Endometrial microvascular endothelial cells (primary cell): ENCODE data around the gene FAM131A. TPM values are rescaled to one million over a fixed set of nuclear protein-coding genes. Genes with fewer than 3 reads are reported as not detected.
"Not testable (repeated sequence)": the region's sequence is repeated elsewhere in the genome, so short reads cannot be mapped to it uniquely, and the experiment has no call there.

Source experiments
- in situ Hi-C: cut with HindIII; loops from 2 replicates; pipeline ENCODE4 v1.10.0; 2017; ENCODE audit warnings: low sequenced_read_pairs, low pct_unique_long_range_greater_than_20kb; ENCODE audit errors: inconsistent ontology term
- total RNA-seq: library from RNA; depleted of rRNA; stranded (reverse); fragments of >200 nt; gene quantifications from one replicate; pipeline ENCODE4 v1.2.3, GENCODE V29; 2015; ENCODE audit errors: inconsistent ontology term

Gene FAM131A
- total RNA-seq, 1 donor from 2014 or later, result 73.9 TPM

GRCh38 chr3:184336547-184337398, 627 bp upstream of the FAM131A start:
- in situ Hi-C loops, result no loop called here

GRCh38 chr3:184337981-184338380, 581 bp downstream of the FAM131A start:
- in situ Hi-C loops, result no loop called here

GRCh38 chr3:184338511-184338945, 1.1 kb downstream of the FAM131A start:
- in situ Hi-C loops, result no loop called here

GRCh38 chr3:184339001-184339400, 1.6 kb downstream of the FAM131A start:
- in situ Hi-C loops, result no loop called here

DNA sequence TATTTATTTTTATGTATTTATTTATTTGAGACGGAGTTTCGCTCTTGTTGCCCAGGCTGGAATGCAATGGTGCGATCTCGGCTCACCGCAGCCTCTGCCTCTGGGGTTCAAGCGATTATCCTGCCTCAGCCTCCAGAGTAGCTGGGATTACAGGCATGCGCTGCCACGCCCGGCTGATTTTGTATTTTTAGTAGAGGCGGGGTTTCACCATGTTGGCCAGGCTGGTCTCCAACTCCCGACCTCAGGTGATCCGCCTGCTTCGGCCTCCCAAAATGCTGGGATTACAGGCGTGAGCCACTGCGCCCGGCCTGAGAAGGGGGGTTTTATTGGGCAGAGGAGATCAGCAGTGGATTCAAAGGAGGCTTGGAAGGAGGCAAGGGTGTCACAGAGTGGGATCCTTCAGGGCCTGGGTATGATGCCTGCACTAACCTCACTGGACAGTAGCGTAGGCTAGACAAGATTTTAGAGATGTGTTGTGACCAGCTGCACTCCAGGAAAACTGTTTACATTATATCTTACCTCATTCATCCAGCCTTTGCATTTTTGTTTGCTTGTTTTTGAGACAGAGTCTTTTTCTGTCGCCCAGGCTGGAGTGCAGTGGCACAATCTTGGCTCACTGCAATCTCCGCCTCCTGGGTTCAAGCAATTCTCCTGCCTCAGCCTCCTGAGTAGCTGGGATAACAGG, 2.2 kb downstream of the FAM131A start:
- in situ Hi-C loops, result not testable (repeated sequence)

DNA sequence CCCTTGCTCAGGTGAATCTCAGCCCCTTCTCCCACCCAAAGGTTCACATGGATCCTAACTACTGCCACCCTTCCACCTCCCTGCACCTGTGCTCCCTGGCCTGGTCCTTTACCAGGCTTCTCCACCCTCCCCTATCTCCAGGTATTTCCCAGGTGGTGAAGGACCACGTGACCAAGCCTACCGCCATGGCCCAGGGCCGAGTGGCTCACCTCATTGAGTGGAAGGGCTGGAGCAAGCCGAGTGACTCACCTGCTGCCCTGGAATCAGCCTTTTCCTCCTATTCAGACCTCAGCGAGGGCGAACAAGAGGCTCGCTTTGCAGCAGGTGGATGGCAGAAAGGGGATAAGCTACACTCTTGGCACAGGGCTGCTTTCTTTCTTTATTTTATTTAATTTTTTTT, 4.5 kb downstream of the FAM131A start:
- in situ Hi-C loops, result no loop called here

- in situ Hi-C loops, result no loop called here
Observed at GRCh38 chr3:184343200-184343876, 5.9 kb downstream of the FAM131A start.

GRCh38 chr3:184344579-184345316, 7.3 kb downstream of the FAM131A start:
- in situ Hi-C loops, result no loop called here

- in situ Hi-C loops, result no loop called here
Observed at GRCh38 chr3:184345317-184346144, 8.1 kb downstream of the FAM131A start.

GRCh38 chr3:184346480-184347190, 9.2 kb downstream of the FAM131A start:
- in situ Hi-C loops, result no loop called here

- in situ Hi-C loops, result no loop called here
Observed at GRCh38 chr3:184347321-184348056, 10.1 kb downstream of the FAM131A start.

- in situ Hi-C loops, result no loop called here
Observed at GRCh38 chr3:184348057-184348382, 10.6 kb downstream of the FAM131A start.

DNA sequence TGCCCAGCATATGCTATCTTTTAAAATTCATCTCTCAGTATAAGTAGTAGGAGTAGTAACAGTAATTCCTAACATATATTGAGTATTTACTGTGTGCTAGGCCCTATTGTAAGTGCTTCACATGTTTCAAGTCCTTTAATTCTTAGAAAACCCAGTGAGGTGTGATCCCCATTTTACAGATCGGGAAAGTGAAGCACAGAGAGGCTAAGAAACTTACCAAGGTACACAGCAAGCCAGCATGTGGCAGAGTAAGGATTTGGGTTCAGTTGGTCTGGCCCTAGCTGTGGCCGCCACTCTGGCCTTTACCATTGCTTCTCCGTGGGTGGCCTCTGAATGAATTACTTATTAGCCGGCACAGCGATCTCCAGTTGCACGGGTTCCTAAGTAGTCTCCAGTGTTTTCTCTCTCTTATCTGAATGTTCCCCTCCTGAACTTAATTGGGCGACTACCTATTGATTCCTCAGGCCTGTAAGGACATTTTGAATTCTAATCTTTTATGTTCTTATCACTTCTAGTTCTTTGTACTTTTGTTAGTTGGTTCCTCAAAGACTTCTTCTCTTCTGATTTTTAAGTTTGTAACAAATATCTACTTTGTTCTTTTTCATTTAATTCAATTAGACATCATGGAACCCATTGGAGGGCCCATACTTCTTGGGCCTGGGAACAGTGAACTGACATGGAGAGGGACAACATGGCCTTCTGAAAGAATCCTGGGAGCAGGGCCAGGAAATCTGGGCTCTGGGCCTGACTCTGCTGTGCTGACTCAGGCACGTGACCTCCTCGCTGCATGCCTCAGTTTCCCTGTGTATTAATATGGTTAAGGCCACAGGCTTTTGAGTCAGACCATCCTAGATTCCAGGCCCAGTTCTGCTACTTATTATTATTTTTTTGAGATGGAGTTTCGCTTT, 12.4 kb downstream of the FAM131A start:
- in situ Hi-C loops, result no loop called here

- in situ Hi-C loops, result no loop called here
Observed at GRCh38 chr3:184350618-184351017, 13.2 kb downstream of the FAM131A start.

- in situ Hi-C loops, result no loop called here
Observed at GRCh38 chr3:184351511-184352148, 14.2 kb downstream of the FAM131A start.
